HEK293 (cell line): Measurements from ENCODE around the gene UCHL3.

Experiments used
- GLIS2 ChIP-seq: fragments of 450-650 bp; formaldehyde crosslinking; IDR thresholded peaks from 2 replicates; pipeline ENCODE4 v1.5.1; 2016; ENCODE audit warnings: missing biosample characterization, missing genetic modification characterization
- KLF10 ChIP-seq: fragments of 450-650 bp; IDR thresholded peaks from 2 replicates; pipeline ENCODE4 v1.5.1; 2018; ENCODE audit warnings: missing biosample characterization, mild to moderate bottlenecking, missing genetic modification characterization
- OSR2 ChIP-seq: fragments of 450-650 bp; formaldehyde crosslinking; IDR thresholded peaks from 2 replicates; pipeline ENCODE4 v1.5.1; 2016; ENCODE audit warnings: missing biosample characterization, missing genetic modification characterization
- PRDM10 ChIP-seq: fragments of 450-650 bp; formaldehyde crosslinking; IDR thresholded peaks from 2 replicates; pipeline ENCODE4 v1.5.1; 2016; ENCODE audit warnings: missing biosample characterization, missing genetic modification characterization
- PRDM2 ChIP-seq: fragments of 450-650 bp; formaldehyde crosslinking; IDR thresholded peaks from 2 replicates; pipeline ENCODE4 v1.5.1; 2016; ENCODE audit warnings: missing biosample characterization, missing genetic modification characterization, borderline replicate concordance
- PRDM4 ChIP-seq: fragments of 450-650 bp; formaldehyde crosslinking; IDR thresholded peaks from 2 replicates; pipeline ENCODE4 v1.5.1; 2017; ENCODE audit warnings: missing biosample characterization, missing genetic modification characterization
- SCRT2 ChIP-seq: fragments of 450-650 bp; formaldehyde crosslinking; IDR thresholded peaks from 2 replicates; pipeline ENCODE4 v1.5.1; 2016; ENCODE audit warnings: missing biosample characterization, missing genetic modification characterization
- SETDB1 ChIP-seq: IDR thresholded peaks from one replicate; pipeline ENCODE4 v1.6.1; 2017; ENCODE audit warnings: mild to moderate bottlenecking, low read length, moderate library complexity, mixed read lengths; ENCODE audit not compliant: insufficient read length
- SP2 ChIP-seq: fragments of 450-650 bp; formaldehyde crosslinking; IDR thresholded peaks from 2 replicates; pipeline ENCODE4 v1.5.1; 2016; ENCODE audit warnings: missing biosample characterization, missing genetic modification characterization
- YY2 ChIP-seq: fragments of 450-650 bp; formaldehyde crosslinking; IDR thresholded peaks from 2 replicates; pipeline ENCODE4 v1.5.1; 2016; ENCODE audit warnings: missing biosample characterization, missing genetic modification characterization
- ZBTB7A ChIP-seq: fragments of 450-650 bp; formaldehyde crosslinking; IDR thresholded peaks from 2 replicates; pipeline ENCODE4 v1.5.1; 2016; ENCODE audit warnings: low read depth, missing biosample characterization, missing genetic modification characterization
- ZFP41 ChIP-seq: fragments of 450-650 bp; formaldehyde crosslinking; IDR thresholded peaks from 2 replicates; pipeline ENCODE4 v1.5.1; 2016; ENCODE audit warnings: missing biosample characterization, missing genetic modification characterization, borderline replicate concordance
- ZNF157 ChIP-seq: fragments of 450-650 bp; formaldehyde crosslinking; IDR thresholded peaks from 2 replicates; pipeline ENCODE4 v1.5.1; 2016; ENCODE audit warnings: missing biosample characterization, missing genetic modification characterization
- ZNF26 ChIP-seq: fragments of 450-650 bp; formaldehyde crosslinking; IDR thresholded peaks from 2 replicates; pipeline ENCODE4 v1.5.1; 2016; ENCODE audit warnings: missing biosample characterization, missing genetic modification characterization
- ZNF362 ChIP-seq: fragments of 450-650 bp; formaldehyde crosslinking; IDR thresholded peaks from 2 replicates; pipeline ENCODE4 v1.5.1; 2016; ENCODE audit warnings: missing biosample characterization, missing genetic modification characterization
- ZNF529 ChIP-seq: fragments of 450-650 bp; formaldehyde crosslinking; IDR thresholded peaks from 2 replicates; pipeline ENCODE4 v1.5.1; 2017; ENCODE audit warnings: missing genetic modification characterization, missing biosample characterization; ENCODE audit not compliant: insufficient replicate concordance
- ZNF623 ChIP-seq: fragments of 450-650 bp; formaldehyde crosslinking; IDR thresholded peaks from 2 replicates; pipeline ENCODE4 v1.5.1; 2016; ENCODE audit warnings: missing biosample characterization, missing genetic modification characterization
- ZNF677 ChIP-seq: fragments of 450-650 bp; IDR thresholded peaks from 2 replicates; pipeline ENCODE4 v1.5.0; 2018; ENCODE audit warnings: missing biosample characterization, mild to moderate bottlenecking, missing genetic modification characterization, moderate library complexity
- ZNF747 ChIP-seq: fragments of 450-650 bp; formaldehyde crosslinking; IDR thresholded peaks from 2 replicates; pipeline ENCODE4 v1.5.1; 2016; ENCODE audit warnings: missing biosample characterization, missing genetic modification characterization

The UCHL3 gene

GRCh38 chr13:75549262-75550158 is at the start of gene UCHL3 (continued):
- TF ChIP-seq PRDM10 (peak; percentile 99), ZNF362 (tag by site-specific recombination) (no peak), ZBTB7A (tag by site-specific recombination) (no peak), ZNF677 (tag by site-specific recombination) (peak; percentile 73; the same call in 1 of the 2 replicates), SP2 (tag by site-specific recombination) (peak; percentile 5; the same call in 1 of the 2 replicates), PRDM2 (no peak), ZNF623 (tag by site-specific recombination) (no peak), PRDM4 (0 out of 2 replicates have a peak, but pooled peaks have one; percentile 10), SCRT2 (tag by site-specific recombination) (no peak), SETDB1 (no peak), KLF10 (peak; percentile 72), ZNF157 (tag by site-specific recombination) (no peak), OSR2 (tag by site-specific recombination) (0 out of 2 replicates have a peak, but pooled peaks have one; percentile 9), YY2 (tag by site-specific recombination) (peak; percentile 61), GLIS2 (peak; percentile 69), ZNF747 (no peak), ZFP41 (tag by site-specific recombination) (no peak), ZNF26 (tag by site-specific recombination) (no peak), ZNF529 (tag by site-specific recombination) (no peak)
